ENCODE data around the gene TOMM7.
"Not testable (repeated sequence)": the region's sequence is repeated elsewhere in the genome, so short reads cannot be mapped to it uniquely, and the experiment has no call there.

TOMM7 gene

GRCh38 chr7:22853138-22853537 is 30.5 kb upstream of the TOMM7 start:
- DNase-seq = no peak

- DNase-seq = no peak
Observed at GRCh38 chr7:22851145-22851544, 28.5 kb upstream of the TOMM7 start.

GRCh38 chr7:22850394-22850793 is 27.7 kb upstream of the TOMM7 start:
- not testable (repeated sequence) for DNase-seq

- no peak for DNase-seq
Observed at GRCh38 chr7:22849662-22850061, 27.0 kb upstream of the TOMM7 start.

- DNase-seq = no peak
Observed at GRCh38 chr7:22849172-22849571, 26.5 kb upstream of the TOMM7 start.

GRCh38 chr7:22846961-22847360 is 24.3 kb upstream of the TOMM7 start:
- no peak for DNase-seq

GRCh38 chr7:22845221-22845834 is 22.7 kb upstream of the TOMM7 start:
- no peak for DNase-seq

- DNase-seq = no peak
Observed at GRCh38 chr7:22843681-22844309, 21.1 kb upstream of the TOMM7 start.

- DNase-seq = no peak
Observed at GRCh38 chr7:22842973-22843372, 20.3 kb upstream of the TOMM7 start.

- no peak for DNase-seq
Observed at GRCh38 chr7:22842383-22842941, 19.8 kb upstream of the TOMM7 start.

GRCh38 chr7:22841954-22842353 is 19.3 kb upstream of the TOMM7 start:
- DNase-seq = no peak

- no peak for DNase-seq
Observed at GRCh38 chr7:22837308-22837707, 14.7 kb upstream of the TOMM7 start.

- not testable (repeated sequence) for DNase-seq
Observed at GRCh38 chr7:22836506-22836905, 13.9 kb upstream of the TOMM7 start.

- no peak for DNase-seq
Observed at GRCh38 chr7:22833957-22834356, 11.3 kb upstream of the TOMM7 start.

GRCh38 chr7:22833113-22833855 is 10.6 kb upstream of the TOMM7 start:
- DNase-seq = no peak

GRCh38 chr7:22832401-22832800 is 9.8 kb upstream of the TOMM7 start:
- no peak for DNase-seq

- no peak for DNase-seq
Observed at GRCh38 chr7:22831602-22832305, 9.1 kb upstream of the TOMM7 start.

- no peak for DNase-seq
Observed at GRCh38 chr7:22827563-22827962, 4.9 kb upstream of the TOMM7 start.

- no peak for DNase-seq
Observed at GRCh38 chr7:22826593-22826992, 3.9 kb upstream of the TOMM7 start.

GRCh38 chr7:22824760-22825159 is 2.1 kb upstream of the TOMM7 start:
- no peak for DNase-seq

GRCh38 chr7:22823142-22823497 is 471 bp upstream of the TOMM7 start:
- DNase-seq = no peak

GRCh38 chr7:22821702-22822485 is 755 bp downstream of the TOMM7 start:
- DNase-seq = no peak

GRCh38 chr7:22819476-22819875 is 3.2 kb downstream of the TOMM7 start:
- DNase-seq = no peak

Measured in CD4-positive, alpha-beta T cell treated with Interferon gamma for 1 hour (primary cell).